ENCODE measurements around the gene BBC3.

The BBC3 gene

GRCh38 chr19:47257411-47258169 lies 26.6 kb upstream of the BBC3 start:
- DNase-seq = no peak

- peak; percentile 92 to 99 (median 99) for DNase-seq
Observed at GRCh38 chr19:47256693-47257410, 25.9 kb upstream of the BBC3 start.

GRCh38 chr19:47255879-47256692 lies 25.1 kb upstream of the BBC3 start, which contains the start of gene CCDC9:
Gene CCDC9, plus strand, starts transcription at chr19:47256525. Its CDS starts 1,876 bp downstream, at chr19:47258401.
- peak in 4 of 6 experiments; percentile 54 to 97 (median 94) for DNase-seq

- peak in 2 of 6 experiments; percentile 17 to 23 for DNase-seq
Observed at GRCh38 chr19:47253970-47254369, 23.0 kb upstream of the BBC3 start.

GRCh38 chr19:47253467-47253881 lies 22.5 kb upstream of the BBC3 start:
- DNase-seq = no peak

- peak in 1 of 6 experiments; percentile 4 for DNase-seq
Observed at GRCh38 chr19:47253016-47253415, 22.0 kb upstream of the BBC3 start.

- DNase-seq = peak; percentile 45 to 83 (median 66)
Observed at GRCh38 chr19:47247308-47247990, 16.4 kb upstream of the BBC3 start.

- DNase-seq = peak; percentile 68 to 87 (median 78)
Observed at GRCh38 chr19:47243776-47244547, 13.0 kb upstream of the BBC3 start.

GRCh38 chr19:47243364-47243775 lies 12.4 kb upstream of the BBC3 start:
- no peak for DNase-seq

- peak in 1 of 6 experiments; percentile 30 for DNase-seq
Observed at GRCh38 chr19:47241919-47242577, 11.0 kb upstream of the BBC3 start.

- peak; percentile 77 to 89 (median 86) for DNase-seq
Observed at GRCh38 chr19:47240996-47241918, 10.3 kb upstream of the BBC3 start.

GRCh38 chr19:47240556-47240955 lies 9.6 kb upstream of the BBC3 start:
- DNase-seq = no peak

GRCh38 chr19:47239610-47240296 lies 8.8 kb upstream of the BBC3 start:
- peak in 5 of 6 experiments; percentile 38 to 74 (median 49) for DNase-seq

- DNase-seq = peak in 2 of 6 experiments; percentile 26 to 27
Observed at GRCh38 chr19:47239152-47239551, 8.2 kb upstream of the BBC3 start.

GRCh38 chr19:47236072-47236675 lies 5.2 kb upstream of the BBC3 start:
- DNase-seq = no peak

- no peak for DNase-seq
Observed at GRCh38 chr19:47232422-47233211, 1.6 kb upstream of the BBC3 start.

GRCh38 chr19:47231215-47232054 lies 436 bp upstream of the BBC3 start:
- peak; percentile 70 to 93 (median 84) for DNase-seq

Measured in stimulated activated naive CD4-positive, alpha-beta T cell (primary cell).